TTC549 (cell line): ENCODE data around the gene KNSTRN.

ENCODE experiments used
- FAIRE-seq: peaks from 2 replicates; lab custom pipeline; 2012; peaks lifted over from hg19 to GRCh38; lab: Jason Lieb, UNC

The KNSTRN gene, protein sequence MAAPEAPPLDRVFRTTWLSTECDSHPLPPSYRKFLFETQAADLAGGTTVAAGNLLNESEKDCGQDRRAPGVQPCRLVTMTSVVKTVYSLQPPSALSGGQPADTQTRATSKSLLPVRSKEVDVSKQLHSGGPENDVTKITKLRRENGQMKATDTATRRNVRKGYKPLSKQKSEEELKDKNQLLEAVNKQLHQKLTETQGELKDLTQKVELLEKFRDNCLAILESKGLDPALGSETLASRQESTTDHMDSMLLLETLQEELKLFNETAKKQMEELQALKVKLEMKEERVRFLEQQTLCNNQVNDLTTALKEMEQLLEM

DNA sequence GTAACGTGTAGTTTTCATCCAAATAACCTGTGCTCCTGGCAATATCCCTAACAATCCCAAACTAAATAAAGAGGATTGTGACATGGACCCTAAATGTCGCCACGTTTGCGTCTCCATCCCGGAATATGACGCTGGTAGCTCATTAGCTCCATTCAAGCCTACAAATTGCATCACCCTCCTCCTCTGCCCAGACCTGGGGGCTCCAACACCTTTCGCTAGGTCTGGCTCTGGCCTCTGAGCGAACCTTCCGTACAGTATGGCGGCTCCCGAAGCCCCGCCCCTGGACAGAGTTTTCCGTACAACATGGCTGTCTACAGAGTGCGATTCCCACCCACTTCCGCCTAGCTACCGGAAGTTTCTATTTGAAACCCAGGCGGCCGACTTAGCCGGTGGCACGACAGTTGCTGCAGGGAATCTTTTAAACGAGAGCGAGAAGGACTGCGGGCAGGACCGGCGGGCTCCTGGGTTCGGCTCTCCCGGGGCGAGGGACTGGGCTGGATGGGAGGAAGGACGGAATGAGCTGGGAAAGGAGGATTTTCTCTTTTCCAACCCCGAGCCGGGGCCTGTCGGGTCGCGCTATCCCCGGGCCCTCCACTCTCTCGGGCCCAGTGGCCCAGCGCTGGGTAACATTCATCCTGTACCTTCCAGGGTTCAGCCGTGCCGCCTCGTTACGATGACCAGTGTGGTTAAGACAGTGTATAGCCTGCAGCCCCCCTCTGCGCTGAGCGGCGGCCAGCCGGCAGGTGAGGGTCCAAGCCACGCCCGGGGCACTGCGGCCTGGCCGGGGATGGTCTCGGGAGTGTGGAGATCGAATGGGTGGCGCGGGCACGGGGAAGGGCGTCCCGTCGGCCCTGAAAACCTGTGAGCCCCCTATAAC, at the start of gene KNSTRN:
KNSTRN (plus strand) TSS at position 142 of the 877 bp plus-strand sequence; CDS start at position 257, 115 bp downstream.
- peak; percentile 71 for FAIRE-seq

DNA sequence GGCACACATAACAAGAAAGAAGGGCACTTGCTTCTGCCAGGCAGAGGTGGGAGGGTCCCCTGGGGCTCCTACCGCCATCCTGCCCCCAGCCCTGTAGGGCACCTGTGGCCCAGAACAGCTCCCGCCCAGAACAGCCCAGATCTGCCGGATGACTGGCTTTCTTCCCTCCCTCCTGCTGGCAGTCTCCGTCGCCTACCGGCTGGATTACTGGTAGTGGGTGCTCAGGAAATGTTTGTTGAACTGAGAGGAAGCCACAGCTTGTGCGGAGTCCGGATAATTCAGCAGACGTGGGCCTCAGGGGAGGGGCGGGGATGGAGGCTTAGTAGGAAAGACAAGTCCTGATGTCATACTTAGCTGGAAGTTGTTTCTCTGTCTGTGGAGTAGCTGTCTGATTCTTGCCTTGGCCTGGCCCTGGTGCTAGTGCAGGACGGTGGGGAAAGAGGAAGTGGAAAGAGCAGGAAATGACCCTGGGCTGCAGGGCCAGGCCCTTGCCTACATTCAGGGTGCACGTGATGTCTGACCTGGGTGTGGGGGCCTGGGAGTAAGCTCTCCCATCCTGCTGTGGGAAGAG, 48.5 kb upstream of the KNSTRN start:
- no peak for FAIRE-seq

DNA sequence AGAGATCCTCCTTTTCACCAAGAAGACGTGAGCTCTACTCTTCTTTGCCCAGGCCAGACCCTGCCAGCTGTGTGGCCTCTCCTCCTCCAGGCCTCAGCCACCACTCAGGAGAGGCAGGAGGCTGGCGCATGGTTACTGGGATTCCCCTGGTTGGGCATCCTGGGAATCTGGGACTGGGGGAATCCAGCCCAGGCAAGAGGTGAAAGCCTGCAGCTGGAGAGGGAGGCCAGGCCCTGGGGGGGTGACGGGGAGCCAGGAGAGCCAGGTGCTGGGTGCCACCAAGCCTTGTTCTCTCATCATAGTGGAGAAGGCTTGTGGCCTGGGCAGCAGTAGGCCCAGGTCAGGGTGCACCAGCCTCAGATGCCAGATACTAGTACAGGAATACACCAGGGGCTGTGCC, 48.0 kb upstream of the KNSTRN start:
- FAIRE-seq, result no peak

DNA sequence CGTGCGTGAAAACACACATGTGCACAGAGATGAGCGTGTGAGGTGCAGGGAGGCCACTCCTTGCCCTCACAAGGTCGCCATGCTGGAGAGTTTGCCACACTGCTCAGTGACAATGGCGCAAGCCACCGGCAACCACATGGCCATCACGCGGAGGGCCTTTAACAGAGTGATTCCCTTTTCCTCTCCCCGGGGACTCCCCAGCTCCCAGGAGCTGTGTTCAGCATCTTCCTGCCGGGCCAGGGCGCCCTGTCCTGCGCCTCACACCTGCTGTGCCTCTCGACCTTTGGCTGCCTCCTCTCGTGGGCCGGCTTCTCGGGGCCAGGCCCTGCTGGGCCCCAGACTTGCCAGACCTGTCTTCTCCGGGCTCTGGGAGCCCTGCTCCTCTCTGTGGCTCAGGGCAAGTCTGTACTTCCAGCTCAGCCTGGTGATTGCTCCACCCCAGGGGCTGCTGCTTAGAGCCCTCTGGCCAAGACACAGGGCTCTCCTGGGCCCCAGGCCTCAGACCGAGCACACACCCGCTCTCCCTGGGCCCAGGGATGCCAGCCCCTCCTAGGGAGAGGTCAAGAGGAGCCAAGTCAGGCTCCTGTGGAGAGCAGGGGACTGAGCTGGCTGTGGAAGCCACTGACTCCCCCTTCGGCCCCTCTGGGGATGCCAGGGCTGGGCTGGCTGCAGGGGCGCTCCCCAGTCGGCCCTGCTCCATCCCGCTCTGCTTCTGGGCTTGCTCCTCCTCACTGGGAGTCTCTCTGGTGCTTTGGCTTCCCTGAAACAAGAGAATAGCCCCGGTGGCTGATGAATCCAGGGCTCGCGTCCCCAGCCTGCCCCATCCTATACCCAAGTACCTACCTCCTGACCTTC, 47.4 kb upstream of the KNSTRN start:
- no peak for FAIRE-seq

DNA sequence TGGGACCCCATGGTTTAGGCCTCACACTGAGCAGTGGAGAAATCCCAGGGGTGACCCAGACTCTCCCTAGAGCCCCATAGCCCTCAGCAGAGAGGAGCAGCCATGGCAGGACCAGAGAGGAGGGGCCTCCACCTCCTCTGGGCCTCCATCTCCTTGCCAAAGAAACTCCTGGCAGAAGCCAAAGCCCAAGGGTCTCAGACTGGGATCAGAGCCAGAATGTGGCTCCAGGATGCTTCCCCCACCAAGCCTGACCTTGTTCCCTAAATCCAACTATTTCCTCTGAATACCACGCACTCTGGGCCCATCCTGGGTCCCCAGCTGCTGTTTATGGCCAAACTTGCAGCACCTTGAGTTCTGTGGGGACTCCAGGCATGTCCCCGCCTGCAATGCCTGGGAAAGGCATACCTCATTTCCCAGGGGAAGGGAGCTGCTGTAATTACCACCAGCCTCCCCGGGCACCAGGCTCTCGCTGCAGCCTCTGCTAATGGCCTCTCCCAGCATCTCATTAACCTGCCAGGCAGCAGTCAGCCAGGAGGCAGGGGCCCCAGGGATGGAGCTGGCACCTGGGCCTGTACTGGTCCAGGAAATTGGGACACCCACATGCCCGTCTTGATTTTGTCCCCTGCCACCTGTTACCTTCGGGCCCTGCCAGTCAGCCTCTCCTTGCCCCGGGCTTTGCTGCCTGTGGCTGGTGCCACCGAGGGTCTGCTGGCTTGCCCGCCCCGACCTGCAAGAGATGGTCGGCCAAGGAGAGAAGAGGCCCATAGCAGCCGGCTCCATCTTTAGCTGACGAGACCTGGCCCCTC, 46.4 kb upstream of the KNSTRN start:
- FAIRE-seq, result no peak

DNA sequence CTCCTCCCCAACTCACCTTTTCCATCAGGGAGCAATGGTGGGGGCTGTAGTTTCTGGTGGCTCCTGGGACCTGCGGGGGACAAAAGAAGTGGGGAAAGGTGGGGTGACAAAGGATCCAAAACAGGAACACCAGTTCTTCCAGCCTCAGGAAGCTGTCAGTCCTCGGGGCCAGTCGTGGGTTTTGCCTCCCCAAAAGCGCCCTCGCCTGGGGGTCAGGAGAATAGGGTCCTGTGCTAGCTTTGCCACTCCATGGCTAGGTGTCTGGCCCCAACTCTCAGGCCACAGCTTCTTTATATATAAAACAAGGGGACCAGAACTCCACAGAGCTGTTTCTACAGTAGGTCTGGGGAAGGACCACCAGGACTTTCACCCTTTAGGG, 45.8 kb upstream of the KNSTRN start:
- no peak for FAIRE-seq

DNA sequence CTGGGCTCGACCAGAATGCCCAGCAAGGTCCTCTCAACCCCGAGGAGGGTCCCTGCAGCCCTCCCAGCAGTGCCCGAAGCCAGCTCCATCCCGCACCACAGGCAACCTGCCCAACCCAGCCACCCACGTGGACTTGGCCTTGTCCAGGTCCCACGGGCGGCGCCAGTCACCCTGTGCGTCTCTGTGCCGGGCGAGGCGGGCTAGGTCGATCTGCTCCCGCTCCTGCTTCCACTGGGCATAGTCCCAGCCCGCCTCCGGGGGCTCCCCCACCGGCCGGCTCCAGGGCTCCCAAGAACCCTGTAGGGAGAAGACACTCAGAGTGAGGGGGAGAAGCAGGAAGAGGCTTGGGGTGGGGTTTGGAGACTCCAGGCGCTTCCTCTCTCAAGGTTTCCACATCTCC, 44.9 kb upstream of the KNSTRN start:
- no peak for FAIRE-seq

DNA sequence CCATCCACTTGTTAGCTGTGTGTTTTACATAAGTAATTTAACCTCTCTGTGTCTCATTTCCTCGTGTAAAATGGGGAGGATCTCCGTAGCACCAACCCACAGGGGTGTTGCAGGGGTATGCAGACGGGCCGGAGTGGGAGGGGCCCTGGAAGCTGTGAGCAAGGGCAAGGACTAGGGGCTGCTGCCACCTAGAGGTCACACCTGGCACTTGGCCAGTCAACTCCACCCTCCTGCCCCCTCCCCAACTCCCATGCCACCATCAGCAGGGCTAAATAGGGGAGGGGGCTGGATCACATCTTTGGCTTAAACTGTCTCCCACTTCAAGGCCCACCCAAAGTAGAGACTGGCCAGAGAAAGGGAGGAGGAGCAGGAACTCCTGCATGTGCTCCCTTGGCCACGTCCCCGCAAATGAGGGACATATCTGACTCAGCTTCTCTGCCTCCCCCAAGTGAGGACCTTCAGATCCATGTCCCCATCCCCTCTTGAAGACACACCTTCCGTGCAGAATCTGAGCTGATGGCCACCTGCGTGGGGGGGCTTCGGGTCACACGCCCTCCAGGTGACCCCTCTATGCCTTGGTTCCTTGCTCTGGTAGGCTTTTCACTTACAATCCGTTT, 44.4 kb upstream of the KNSTRN start:
- FAIRE-seq, result no peak

DNA sequence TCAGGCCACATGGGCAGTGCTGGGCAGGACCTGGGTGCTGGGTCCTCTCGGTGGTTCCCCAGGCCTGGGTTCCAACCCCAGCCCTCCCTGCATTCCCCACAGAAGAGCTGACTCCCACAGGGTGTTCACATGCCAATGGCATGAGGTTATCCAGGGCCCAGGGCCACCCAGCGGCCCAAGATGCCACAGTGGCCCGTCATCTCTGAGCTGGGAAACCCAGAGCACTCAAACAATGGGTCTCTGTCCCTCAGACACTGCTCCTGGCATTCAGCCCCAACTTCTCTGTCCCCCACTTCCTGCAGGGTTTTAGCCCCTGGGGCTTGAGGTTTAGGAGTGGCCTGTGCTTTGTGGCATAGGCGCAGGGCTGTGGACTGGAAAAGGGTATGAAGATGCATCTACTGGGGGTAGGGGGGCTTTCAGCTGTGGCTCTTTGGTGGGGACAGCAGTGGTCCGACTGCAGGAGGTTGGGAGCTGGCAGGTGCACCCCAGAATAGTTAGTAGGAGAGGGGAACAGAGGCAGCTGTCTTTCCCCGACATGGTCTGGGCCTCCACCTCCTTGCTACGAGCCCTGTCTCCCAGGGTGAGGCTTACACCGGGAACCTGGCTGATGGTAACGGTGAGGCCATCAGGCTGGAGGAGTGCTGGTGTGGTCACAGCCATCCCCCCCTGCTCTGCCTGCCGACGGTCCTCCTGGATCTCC, 43.5 kb upstream of the KNSTRN start:
- no peak for FAIRE-seq

DNA sequence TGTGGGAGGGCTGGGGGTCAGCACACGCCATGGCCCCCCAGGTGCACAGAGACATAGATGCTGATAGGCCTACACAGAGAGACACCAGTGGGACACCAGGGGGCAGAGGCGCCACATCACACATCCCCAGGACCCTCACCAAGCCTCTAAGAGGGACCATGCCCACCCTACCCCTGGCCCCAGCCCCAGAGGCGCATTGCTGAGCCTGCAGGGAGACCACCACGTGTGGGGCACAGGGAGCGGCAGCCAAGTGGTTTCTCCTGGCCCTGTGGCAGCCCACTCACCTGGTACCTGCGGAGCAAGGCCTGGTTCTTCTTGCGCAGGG, 42.9 kb upstream of the KNSTRN start:
- FAIRE-seq, result no peak

DNA sequence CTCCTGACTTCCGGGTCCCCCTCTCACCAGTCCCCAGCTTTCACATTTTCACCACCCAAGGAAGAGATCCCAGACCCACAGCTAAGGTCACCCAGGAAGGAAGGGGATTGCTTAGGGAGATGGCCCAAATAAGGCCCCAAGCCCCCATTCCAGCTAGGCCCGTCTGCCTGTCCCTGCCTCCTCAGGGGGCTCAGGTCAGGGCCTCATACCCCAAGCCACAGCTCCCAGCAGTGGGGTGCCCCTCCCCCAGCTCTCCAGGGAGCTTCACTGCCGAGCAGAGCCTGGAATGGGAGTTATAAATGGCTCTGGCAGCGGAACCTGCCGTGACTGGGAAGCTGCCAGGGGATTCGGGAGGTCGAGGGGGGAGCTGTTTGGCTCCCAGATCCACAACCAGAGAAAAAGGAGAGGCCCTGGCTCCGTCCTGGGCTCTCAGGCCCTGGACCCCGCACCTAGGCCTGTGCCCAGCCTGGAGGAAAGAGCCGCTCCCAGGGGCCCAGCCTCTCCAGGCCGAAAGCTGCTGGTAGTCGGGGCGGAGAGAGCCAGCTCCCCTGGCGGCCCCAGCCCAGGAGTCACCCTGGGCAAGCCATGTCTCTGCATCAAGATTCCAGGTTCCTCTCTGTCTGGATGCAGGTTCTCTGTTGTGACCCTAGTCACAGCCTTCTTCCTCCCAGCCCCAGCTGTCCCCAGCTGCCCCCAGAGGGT, 42.3 kb upstream of the KNSTRN start:
- FAIRE-seq, result no peak

DNA sequence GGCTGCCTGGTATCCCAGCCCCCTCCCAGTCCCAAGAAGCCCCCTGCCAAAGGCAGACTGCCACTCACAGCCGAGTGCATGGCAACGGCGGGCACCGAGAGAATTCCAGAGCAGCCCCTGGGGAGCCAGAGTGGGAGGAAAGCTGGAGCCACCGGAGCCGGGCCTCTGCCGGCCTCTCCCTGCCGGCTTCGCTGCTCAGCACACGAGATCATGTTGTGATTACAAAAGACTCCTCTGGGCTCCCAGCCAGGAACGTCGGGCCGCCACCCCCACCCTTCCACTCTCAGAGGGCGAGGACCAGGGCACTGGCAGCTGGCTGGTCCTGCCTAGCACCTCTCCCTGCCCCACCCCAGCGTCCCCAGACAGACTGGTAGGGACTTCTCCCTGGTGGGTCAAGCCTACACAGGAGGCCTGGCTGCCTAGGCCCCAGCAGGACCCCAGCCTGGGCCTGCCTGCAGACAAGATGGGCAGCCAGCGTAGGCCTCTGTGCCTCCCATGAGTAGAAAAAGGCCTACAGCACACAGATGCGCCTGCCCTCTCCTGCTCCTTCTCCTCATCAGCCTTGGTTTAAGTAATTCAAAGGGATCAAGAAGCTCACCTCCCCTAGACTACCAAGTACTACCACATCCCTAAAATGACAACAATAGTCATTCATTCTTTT, 41.7 kb upstream of the KNSTRN start, which contains the start of gene CCDC9B:
CCDC9B (minus strand) TSS at position 200 of the 661 bp plus-strand sequence; CDS start at position 80, 120 bp downstream.
- FAIRE-seq, result no peak

DNA sequence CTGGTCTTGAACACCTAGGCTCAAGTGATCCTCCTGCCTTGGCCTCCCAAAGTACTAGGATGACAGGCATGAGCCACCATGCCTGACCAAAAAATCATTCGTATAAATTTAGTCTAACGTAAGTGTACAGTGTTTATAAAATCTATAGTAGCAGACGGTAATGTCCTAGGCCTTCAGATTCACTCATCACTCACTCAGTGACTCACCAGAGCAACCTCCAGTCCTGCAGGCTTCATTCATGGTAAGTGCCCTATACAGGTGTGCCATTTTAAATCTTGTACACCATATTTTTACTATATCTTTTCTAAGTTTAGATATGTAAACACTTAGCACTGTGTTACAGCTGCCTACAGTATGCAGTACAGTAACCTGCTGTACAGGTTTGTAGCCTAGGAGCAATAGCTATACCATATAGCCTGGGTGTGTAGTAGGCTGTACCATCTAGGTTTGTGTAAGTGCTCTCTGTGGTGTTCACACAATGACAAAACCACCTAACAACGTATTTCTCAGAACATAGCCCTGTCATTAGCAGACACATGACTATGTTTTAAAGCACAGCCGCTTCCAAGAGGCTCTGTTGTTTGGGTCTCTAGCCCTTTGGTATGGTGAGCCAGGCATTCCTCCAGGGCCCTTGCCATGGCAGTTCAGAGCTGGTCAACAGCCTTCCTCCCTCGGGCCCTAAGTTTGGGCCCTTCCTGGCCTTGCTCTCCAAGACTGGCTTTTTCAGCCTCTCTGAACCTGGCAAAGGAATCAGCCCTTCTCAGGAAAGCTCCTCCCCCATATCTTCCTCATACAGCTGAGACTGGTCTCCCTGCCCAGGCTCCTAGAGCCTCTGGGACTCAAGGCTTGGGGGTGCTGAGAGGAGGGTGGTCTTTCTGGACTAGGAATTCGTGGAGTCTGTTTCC, 39.9 kb upstream of the KNSTRN start:
- no peak for FAIRE-seq

DNA sequence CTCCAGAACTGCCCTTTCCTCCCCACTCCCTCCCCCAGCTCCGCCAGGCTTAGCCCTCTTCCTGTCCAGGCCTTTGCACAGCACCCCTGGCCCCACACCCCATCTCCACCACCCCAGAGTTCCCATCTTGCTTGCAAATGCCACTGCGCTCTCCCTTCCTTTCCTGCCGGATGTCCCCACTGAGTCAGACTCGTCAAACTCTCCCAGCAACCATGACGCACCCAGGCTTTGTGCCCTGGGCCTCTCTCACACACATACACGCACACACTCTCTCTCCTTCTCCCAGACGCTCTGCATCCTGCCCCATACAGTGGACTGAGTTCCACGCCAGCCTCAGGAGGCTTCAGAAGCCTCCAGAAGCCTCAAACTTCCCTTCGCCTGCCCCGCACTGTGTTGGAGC, 39.0 kb upstream of the KNSTRN start:
- FAIRE-seq, result no peak

DNA sequence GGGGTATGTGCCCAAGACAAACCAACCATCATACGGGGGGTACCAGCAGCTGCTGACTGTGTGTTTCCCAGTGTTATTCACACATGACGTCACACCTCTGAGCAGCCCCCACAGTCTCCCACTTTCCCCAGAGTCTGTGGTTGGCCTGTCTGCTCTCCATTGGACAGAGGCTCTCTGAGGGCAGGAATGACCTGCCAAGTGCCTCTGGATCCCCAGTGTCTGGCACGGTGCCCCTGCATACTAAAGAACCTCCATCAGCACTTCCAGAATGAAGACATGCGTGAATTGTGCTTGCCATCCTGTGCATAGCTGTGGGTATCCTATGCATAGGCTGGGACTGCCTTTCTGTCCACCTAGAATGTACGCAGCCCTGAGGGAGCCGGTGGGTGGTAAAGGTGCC, 38.3 kb upstream of the KNSTRN start:
- FAIRE-seq, result no peak

DNA sequence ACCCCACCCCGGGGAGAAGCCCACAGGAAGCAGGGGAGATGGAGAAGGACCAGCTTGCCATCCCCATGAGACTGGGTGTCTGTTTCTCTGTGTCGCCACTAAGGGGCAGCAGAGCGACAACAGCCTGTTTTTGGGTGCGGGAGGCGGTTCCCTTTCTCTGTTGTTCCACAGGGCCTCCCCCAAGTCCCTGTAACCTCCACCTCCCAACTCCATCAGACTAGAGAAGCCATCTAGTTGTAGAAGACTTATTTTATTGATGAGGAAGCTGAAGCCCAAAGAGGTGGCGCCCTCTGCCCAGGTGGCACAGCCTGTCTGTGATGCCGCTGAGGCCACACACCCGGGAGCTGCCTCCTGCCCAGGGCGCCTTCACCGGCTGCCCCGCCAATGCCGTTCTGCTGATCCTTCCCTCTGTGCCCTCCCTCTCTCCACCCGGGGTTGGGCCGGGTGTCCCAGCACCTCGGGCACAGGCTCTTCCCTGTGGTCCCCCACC, 37.8 kb upstream of the KNSTRN start:
- no peak for FAIRE-seq

DNA sequence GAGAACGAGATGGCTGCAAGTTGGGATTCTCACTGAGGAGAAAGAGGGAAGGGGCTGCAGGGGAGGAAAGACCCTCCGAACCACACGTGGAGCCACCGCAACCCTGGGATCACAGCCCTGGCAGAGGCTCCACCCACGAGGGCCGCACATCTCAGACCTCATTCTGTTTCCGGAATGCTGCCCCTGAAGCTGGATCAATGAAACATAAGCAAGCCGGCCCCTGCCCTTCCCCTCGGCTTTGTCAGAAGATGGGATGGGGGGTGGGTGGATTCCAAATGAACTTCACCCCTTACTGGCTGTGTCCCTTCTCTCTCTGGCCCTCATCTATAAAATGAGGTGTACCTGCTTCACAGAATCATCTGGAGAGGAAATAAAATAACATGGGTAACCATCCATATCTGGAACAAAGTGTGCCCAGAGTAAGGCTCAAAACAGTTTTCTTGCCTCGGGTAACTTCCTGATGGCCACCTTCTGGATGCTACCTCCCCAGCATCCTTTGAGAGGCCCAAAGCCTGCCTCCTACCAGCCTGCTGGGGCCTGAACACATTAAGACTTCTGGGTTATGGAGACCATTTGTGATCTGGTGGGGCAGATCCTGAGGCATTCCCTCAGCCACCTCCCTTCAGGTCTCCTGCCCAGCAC, 37.2 kb upstream of the KNSTRN start:
- no peak for FAIRE-seq
